AG09319 (cell line): ENCODE results near the gene RHOH.

ENCODE experiments used
- DNase-seq: peaks from one replicate; pipeline ENCODE4 v3.0.0-alpha.2; 2010; ENCODE audit warnings: low read depth; ENCODE audit errors: extremely low read depth
- TF ChIP-seq, protein P1 (sequence below): IDR thresholded peaks from 2 replicates; pipeline ENCODE4 v1.5.1; 2011; ENCODE audit warnings: low read depth, mild to moderate bottlenecking, inconsistent platforms, low read length, moderate library complexity

RHOH gene

DNA sequence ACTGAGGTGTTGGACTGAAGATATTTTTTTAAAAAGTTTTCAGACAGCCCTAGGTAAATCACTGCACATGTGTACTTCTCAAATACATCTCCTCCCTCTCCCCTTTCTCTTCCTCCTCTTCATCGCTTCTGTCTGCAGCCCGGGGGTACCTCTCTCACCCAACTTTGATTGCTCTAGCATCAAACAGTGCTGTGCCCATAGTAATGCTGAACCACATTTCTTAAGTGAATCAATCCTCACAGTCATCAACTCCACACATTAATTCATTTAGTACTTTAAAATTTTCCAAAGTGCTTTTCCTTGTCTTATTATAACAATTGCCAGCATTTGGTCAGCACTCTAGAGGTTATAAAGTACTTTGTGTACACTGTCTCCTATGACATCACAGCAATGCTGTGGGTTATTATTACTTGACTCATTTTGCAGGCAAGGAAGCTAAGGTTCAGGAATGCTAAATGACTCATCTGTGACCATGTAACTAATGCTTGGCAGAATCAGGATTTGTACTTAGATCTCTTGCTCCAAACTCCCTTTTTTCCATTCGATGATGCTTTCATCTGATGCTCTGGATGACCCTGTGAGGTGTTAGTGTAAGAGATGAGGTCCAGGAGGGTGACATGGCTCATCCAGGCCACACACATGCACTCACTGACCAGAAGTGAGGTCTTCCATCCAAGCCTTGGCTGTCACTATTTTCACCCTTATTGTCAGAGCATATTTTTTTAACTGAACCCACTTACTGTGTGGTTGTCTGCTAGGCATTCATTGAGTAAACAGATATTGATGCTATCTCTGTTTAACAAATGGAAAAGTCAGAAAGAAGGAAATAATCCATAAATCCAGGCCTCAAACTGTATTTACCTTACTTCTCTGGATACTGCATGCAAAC lies 58.8 kb downstream of the RHOH start:
- TF ChIP-seq, protein P1, sequence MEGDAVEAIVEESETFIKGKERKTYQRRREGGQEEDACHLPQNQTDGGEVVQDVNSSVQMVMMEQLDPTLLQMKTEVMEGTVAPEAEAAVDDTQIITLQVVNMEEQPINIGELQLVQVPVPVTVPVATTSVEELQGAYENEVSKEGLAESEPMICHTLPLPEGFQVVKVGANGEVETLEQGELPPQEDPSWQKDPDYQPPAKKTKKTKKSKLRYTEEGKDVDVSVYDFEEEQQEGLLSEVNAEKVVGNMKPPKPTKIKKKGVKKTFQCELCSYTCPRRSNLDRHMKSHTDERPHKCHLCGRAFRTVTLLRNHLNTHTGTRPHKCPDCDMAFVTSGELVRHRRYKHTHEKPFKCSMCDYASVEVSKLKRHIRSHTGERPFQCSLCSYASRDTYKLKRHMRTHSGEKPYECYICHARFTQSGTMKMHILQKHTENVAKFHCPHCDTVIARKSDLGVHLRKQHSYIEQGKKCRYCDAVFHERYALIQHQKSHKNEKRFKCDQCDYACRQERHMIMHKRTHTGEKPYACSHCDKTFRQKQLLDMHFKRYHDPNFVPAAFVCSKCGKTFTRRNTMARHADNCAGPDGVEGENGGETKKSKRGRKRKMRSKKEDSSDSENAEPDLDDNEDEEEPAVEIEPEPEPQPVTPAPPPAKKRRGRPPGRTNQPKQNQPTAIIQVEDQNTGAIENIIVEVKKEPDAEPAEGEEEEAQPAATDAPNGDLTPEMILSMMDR, result no peak
- peak; percentile 83 for DNase-seq

- no peak for DNase-seq
- TF ChIP-seq, protein P1, result no peak
These were observed 59.5 kb downstream of the RHOH start for GRCh38 chr4:40256329-40256728.

- DNase-seq, result no peak
- TF ChIP-seq, protein P1, result no peak
These were observed 60.0 kb downstream of the RHOH start for GRCh38 chr4:40256817-40257216.

- TF ChIP-seq, protein P1, result no peak
- no peak for DNase-seq
These were observed 61.8 kb downstream of the RHOH start for GRCh38 chr4:40258627-40259026.

DNA sequence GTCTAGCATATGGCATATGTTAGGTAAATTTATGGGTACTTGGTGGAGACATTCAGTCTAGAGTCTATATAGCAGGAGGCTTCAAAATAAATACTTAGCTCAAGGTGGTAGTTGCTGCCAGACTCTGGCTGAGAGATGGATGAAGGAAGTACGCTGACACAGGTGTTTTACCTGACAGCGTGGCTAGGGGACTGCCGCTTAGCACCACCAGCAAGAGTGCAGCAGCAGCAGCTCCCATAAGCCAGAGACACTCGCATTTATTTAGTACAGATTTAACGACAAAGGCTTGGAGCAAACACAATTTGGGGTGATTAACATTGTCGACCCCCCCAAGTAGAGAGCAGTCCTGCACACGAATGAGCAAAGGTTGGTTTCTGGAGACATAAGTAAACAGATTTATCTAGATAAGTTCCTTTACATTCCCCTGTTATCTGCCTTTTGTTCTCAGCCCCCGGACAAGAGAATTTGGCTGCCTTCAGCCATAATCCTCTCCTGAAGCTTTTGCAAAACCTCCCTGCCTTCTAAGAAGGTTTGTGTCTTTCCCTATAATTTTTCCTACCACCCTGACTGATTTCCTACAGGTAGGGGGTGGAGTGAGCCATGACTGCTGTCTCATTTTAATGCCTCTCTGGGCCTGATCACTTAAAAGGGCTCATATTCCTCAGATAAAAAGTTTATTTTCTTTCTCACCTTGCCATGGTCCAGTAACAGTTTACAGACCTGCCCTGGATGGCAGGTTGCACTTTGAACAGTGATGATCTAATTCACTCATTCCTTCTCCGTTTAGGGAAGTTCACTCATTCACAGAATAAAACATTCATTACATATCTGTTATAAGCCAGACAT lies 64.6 kb downstream of the RHOH start:
- TF ChIP-seq, protein P1, result no peak
- DNase-seq, result no peak

GRCh38 chr4:40262077-40262528 lies 65.3 kb downstream of the RHOH start:
- DNase-seq, result no peak
- TF ChIP-seq, protein P1, result no peak

DNA sequence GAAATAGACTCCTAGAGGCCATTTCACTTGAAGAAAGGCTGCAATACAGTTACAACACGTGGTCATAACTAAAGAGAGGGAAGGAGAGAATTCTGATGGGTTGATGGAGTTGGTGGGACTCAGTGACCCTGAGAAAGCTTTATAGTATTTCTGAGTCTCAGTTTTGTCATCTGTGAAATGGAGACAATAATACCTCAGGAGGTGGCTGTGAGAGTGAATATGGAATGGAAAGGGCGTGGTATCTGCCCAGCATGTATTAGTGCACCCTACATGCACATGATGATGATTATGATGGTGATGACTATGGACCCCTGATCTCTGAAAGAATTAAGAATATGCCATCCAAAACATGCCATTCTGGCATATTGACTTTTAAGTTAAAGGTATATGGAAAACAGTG lies 66.0 kb downstream of the RHOH start:
- TF ChIP-seq, protein P1, result no peak

More for the DNA sequence above, 66.0 kb downstream of the RHOH start:
- DNase-seq, result no peak
